GM23248 (cell line): ENCODE data around the gene ENTREP1. TPM values are rescaled to one million over a fixed set of nuclear protein-coding genes. Genes with fewer than 3 reads are reported as not detected.
"Not testable (repeated sequence)": the region's sequence is repeated elsewhere in the genome, so short reads cannot be mapped to it uniquely, and the experiment has no call there.

Source experiments
- DNase-seq: peaks from one replicate; pipeline ENCODE4 v3.0.0-alpha.2; 2015
- H2AFZ ChIP-seq: fragments of 200-600 bp; sonication (generic); 2 replicates; pipeline ENCODE4 v1.6.1; 2016; ENCODE audit warnings: antibody characterized with exemption
- H3F3A ChIP-seq: fragments of 200-600 bp; sonication (generic); 2 replicates; pipeline ENCODE4 v1.6.1; 2016; ENCODE audit warnings: mild to moderate bottlenecking, antibody characterized with exemption, mixed run types; ENCODE audit not compliant: insufficient read depth
- H3K27ac ChIP-seq: fragments of 200-600 bp; sonication (generic); 2 replicates; pipeline ENCODE4 v1.5.1; 2016; ENCODE audit warnings: mild to moderate bottlenecking
- H3K27me3 ChIP-seq: fragments of 200-600 bp; sonication (generic); replicated peaks from 2 replicates; pipeline ENCODE4 v1.6.1; 2016; ENCODE audit warnings: mild to moderate bottlenecking; ENCODE audit not compliant: insufficient read depth
- H3K36me3 ChIP-seq: fragments of 200-600 bp; sonication (generic); 2 replicates; pipeline ENCODE4 v1.6.1; 2016; ENCODE audit warnings: low read depth, mild to moderate bottlenecking
- H3K4me1 ChIP-seq: fragments of 200-600 bp; sonication (generic); 2 replicates; pipeline ENCODE4 v1.6.1; 2016; ENCODE audit warnings: mild to moderate bottlenecking; ENCODE audit not compliant: insufficient read depth
- H3K4me2 ChIP-seq: fragments of 200-600 bp; sonication (generic); one replicate; pipeline ENCODE4 v1.6.1; 2016; ENCODE audit warnings: mild to moderate bottlenecking; ENCODE audit not compliant: unreplicated experiment
- H3K4me3 ChIP-seq: fragments of 200-600 bp; sonication (generic); 2 replicates; pipeline ENCODE4 v1.5.1; 2016; ENCODE audit warnings: mild to moderate bottlenecking
- H3K79me2 ChIP-seq: fragments of 200-600 bp; sonication (generic); 2 replicates; pipeline ENCODE4 v1.6.1; 2016; ENCODE audit warnings: mild to moderate bottlenecking; ENCODE audit not compliant: insufficient read depth
- H3K9ac ChIP-seq: fragments of 200-600 bp; sonication (generic); 2 replicates; pipeline ENCODE4 v1.6.1; 2016; ENCODE audit warnings: mild to moderate bottlenecking
- H3K9me2 ChIP-seq: fragments of 200-600 bp; sonication (generic); 2 replicates; pipeline ENCODE4 v1.6.1; 2016; ENCODE audit warnings: mixed run types, mild to moderate bottlenecking, moderate library complexity; ENCODE audit not compliant: insufficient read depth
- H3K9me3 ChIP-seq: fragments of 200-600 bp; sonication (generic); one replicate; pipeline ENCODE4 v1.6.1; 2017; ENCODE audit warnings: low read depth
- H4K20me1 ChIP-seq: fragments of 200-600 bp; sonication (generic); 2 replicates; pipeline ENCODE4 v1.6.0; 2016; ENCODE audit not compliant: insufficient read depth
- EZH2 ChIP-seq: fragments of 200-600 bp; sonication (generic); IDR thresholded peaks from 2 replicates; pipeline ENCODE4 v1.6.1; 2018; ENCODE audit warnings: antibody characterized with exemption, mild to moderate bottlenecking; ENCODE audit not compliant: insufficient read depth, poor library complexity, severe bottlenecking
- EZH2phosphoT487 ChIP-seq: fragments of 200-600 bp; sonication (generic); IDR thresholded peaks from 2 replicates; pipeline ENCODE4 v1.6.1; 2018; ENCODE audit warnings: antibody characterized with exemption, moderate library complexity, mild to moderate bottlenecking, low read depth; ENCODE audit not compliant: insufficient read depth
- WGBS, 2 experiments: methylation state at CpG; one replicate each; pipeline ENCODE4 v1.1.6; 2015 to 2017; ENCODE audit warnings: low lambda C conversion rate in 2 of 2, low coverage in 1 of 2; ENCODE audit errors: missing lambda C conversion rate in 2 of 2; 5-methylcytosine and 5-hydroxymethylcytosine counted together
- in situ Hi-C: fragments of 300-500 bp; cut with MboI; formaldehyde crosslinking; loops from 2 replicates; pipeline ENCODE4 v1.15.0; 2020
- polyA plus RNA-seq: library from polyadenylated mRNA; unstranded; fragments of >200 nt; fragmentation: Nextera tagmentation; extraction: Ambion mirVana; gene quantifications from 2 replicates; pipeline ENCODE4 v1.2.1, GENCODE V29; 2016
- total RNA-seq: library from RNA; depleted of rRNA; stranded (reverse); fragments of >200 nt; shearing (Covaris generic); gene quantifications from 2 replicates; pipeline ENCODE4 v1.2.3, GENCODE V29; 2014

The ENTREP1 gene
- total and polyA plus RNA-seq, 2 experiments from 2014 or later: not detected

GRCh38 chr9:69431777-69432176 is 106.8 kb downstream of the ENTREP1 start:
- Histone ChIP-seq H3K79me2 (no peaks in the 10 kb centered on the region), H3K9ac (no peak overlapping the region), H3K27me3 (no peaks in the 10 kb centered on the region), H3K4me3 (no peak overlapping the region), H3K4me2 (no peak overlapping the region), H2AFZ (no peak overlapping the region), H3K36me3 (no peaks in the 10 kb centered on the region), H3K27ac (no peak overlapping the region), H3K9me2 (no peaks in the 10 kb centered on the region), H3F3A (0 out of 2 replicates have a peak, but pooled peaks cover 5% of the 10 kb centered on the region), H4K20me1 (no peaks in the 10 kb centered on the region), H3K4me1 (no peaks in the 10 kb centered on the region), H3K9me3 (no peaks in the 10 kb centered on the region)
- in situ Hi-C loops: loop anchor here (25.0 kb wide), 1 partner anchor 681 kb away; no protein-coding TSS in a partner anchor
- 73 to 95% methylated on average over 1 of the region's 1 CpG for WGBS, 2 experiments
- no peak for TF ChIP-seq EZH2phosphoT487
- TF ChIP-seq EZH2: no peak
- no peak for DNase-seq

DNA sequence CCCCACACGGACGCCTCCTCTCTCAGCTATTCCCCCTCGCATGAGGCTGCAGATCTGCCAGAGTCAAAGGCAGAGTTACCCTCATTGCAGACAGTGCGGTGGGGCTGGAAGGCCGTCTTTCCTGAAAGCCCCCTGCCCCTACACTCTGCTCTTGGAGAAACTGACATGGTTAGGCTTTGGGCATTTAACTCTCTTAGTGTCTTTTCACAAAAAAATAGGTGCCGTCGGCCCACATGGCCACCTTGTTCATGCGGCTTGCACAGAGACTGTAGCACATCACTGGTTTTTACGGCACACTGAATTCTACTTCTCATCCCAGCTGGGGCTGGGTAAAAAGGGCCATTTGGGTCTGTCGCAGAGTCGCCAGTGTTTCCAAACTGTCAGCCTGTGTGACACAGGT is 107.6 kb downstream of the ENTREP1 start:
- 91 to 92% methylated on average over 11 of the region's 11 CpGs for whole genome bisulfite sequencing, 2 experiments
- no peak for DNase-seq
- no peaks in the 10 kb centered on the region for H3K4me1 ChIP-seq
- no peaks in the 10 kb centered on the region for H3K9me2 ChIP-seq
- no peaks in the 10 kb centered on the region for H3K36me3 ChIP-seq
- H3F3A ChIP-seq: 0 out of 2 replicates have a peak, but pooled peaks cover 5% of the 10 kb centered on the region
- H3K79me2 ChIP-seq: no peaks in the 10 kb centered on the region
- in situ Hi-C loops: loop anchor here (25.0 kb wide), 1 partner anchor 680 kb away; no protein-coding TSS in a partner anchor
- TF ChIP-seq EZH2 (no peak), EZH2phosphoT487 (no peak)
- H2AFZ ChIP-seq: no peak overlapping the region
- H3K4me2 ChIP-seq: no peak overlapping the region
- H3K9me3 ChIP-seq: no peaks in the 10 kb centered on the region
- no peak overlapping the region for H3K4me3 ChIP-seq
- H4K20me1 ChIP-seq: no peaks in the 10 kb centered on the region
- no peak overlapping the region for H3K9ac ChIP-seq
- H3K27me3 ChIP-seq: no peaks in the 10 kb centered on the region
- H3K27ac ChIP-seq: no peak overlapping the region

GRCh38 chr9:69433392-69433791 is 108.4 kb downstream of the ENTREP1 start:
- WGBS, 2 experiments: 6 to 17% methylated on average over 1 of the region's 1 CpG
- in situ Hi-C loops: loop anchor here (25.0 kb wide), 1 partner anchor 679 kb away; no protein-coding TSS in a partner anchor
- no peak overlapping the region for H3K4me2 ChIP-seq
- no peak overlapping the region for H3K27ac ChIP-seq
- DNase-seq: peak; percentile 56
- H3K4me1 ChIP-seq: no peaks in the 10 kb centered on the region
- H2AFZ ChIP-seq: no peak overlapping the region
- H3K9me3 ChIP-seq: no peaks in the 10 kb centered on the region
- H3K36me3 ChIP-seq: no peaks in the 10 kb centered on the region
- H3K79me2 ChIP-seq: no peaks in the 10 kb centered on the region
- H3K4me3 ChIP-seq: no peak overlapping the region
- 0 out of 2 replicates have a peak, but pooled peaks cover 5% of the 10 kb centered on the region for H3F3A ChIP-seq
- TF ChIP-seq EZH2: no peak
- H4K20me1 ChIP-seq: no peaks in the 10 kb centered on the region
- H3K27me3 ChIP-seq: no peaks in the 10 kb centered on the region
- H3K9me2 ChIP-seq: no peaks in the 10 kb centered on the region
- H3K9ac ChIP-seq: no peak overlapping the region

GRCh38 chr9:69433968-69434367 is 109.0 kb downstream of the ENTREP1 start:
- in situ Hi-C loops: loop anchor here (25.0 kb wide), 1 partner anchor 678 kb away; no protein-coding TSS in a partner anchor
- H3K27me3 ChIP-seq: no peaks in the 10 kb centered on the region

DNA sequence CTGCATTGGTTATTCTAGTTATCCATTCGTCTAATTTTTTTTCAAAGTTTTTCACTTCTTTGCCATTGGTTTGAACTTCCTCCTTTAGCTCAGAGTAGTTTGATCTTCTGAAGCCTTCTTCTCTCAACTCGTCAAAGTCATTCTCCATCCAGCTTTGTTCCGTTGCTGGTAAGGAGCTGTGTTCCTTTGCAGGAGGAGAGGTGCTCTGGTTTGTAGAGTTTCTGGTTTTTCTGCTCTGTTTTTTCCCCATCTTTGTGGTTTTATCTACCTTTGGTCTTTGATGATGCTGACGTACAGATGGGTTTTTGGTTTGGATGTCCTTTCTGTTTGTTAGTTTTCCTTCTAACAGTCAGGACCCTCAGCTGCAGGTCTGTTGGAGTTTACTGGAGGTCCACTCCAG is 114.6 kb downstream of the ENTREP1 start:
- H3F3A ChIP-seq, H3K27me3 ChIP-seq, H3K36me3 ChIP-seq, H2AFZ ChIP-seq, H3K9me2 ChIP-seq, H3K4me2 ChIP-seq, H3K9me3 ChIP-seq, H3K4me1 ChIP-seq, H4K20me1 ChIP-seq, DNase-seq, H3K4me3 ChIP-seq, H3K9ac ChIP-seq, H3K27ac ChIP-seq, H3K79me2 ChIP-seq: not testable (repeated sequence)
- 96 to 97% methylated on average over 4 of the region's 4 CpGs for WGBS, 2 experiments
- in situ Hi-C loops: loop anchor here (25.0 kb wide), 1 partner anchor 673 kb away; no protein-coding TSS in a partner anchor

More at GRCh38 chr9:69433968-69434367, 109.0 kb downstream of the ENTREP1 start:
- Histone ChIP-seq H4K20me1 (no peaks in the 10 kb centered on the region), H3K9ac (no peak overlapping the region), H3K4me1 (no peaks in the 10 kb centered on the region), H3K9me2 (no peaks in the 10 kb centered on the region), H3K27ac (no peak overlapping the region), H3K4me2 (no peak overlapping the region), H3K4me3 (no peak overlapping the region), H3K36me3 (no peaks in the 10 kb centered on the region), H3F3A (0 out of 2 replicates have a peak, but pooled peaks cover 5% of the 10 kb centered on the region), H3K9me3 (no peaks in the 10 kb centered on the region), H3K79me2 (no peaks in the 10 kb centered on the region), H2AFZ (no peak overlapping the region)
- TF ChIP-seq EZH2phosphoT487 (no peak), EZH2 (no peak)
- 98 to 99% methylated on average over 6 of the region's 6 CpGs for WGBS, 2 experiments
- no peak for DNase-seq

GRCh38 chr9:69440254-69440955 is 115.4 kb downstream of the ENTREP1 start:
- not testable (repeated sequence) for DNase-seq, H3K9ac ChIP-seq, H3K79me2 ChIP-seq, H3K27ac ChIP-seq, H3K36me3 ChIP-seq, H3K27me3 ChIP-seq, H3K9me3 ChIP-seq, H3K4me3 ChIP-seq, H3K4me1 ChIP-seq, H3K4me2 ChIP-seq, H2AFZ ChIP-seq, H4K20me1 ChIP-seq, H3F3A ChIP-seq, H3K9me2 ChIP-seq
- in situ Hi-C loops: loop anchor here (25.0 kb wide), 1 partner anchor 672 kb away; no protein-coding TSS in a partner anchor
- 96 to 99% methylated on average over 15 of the region's 15 CpGs for WGBS, 2 experiments
